Neural cell (in vitro differentiated cells): ENCODE data around the gene SNRPA1. TPM values are rescaled to one million over a fixed set of nuclear protein-coding genes. Genes with fewer than 3 reads are reported as not detected.

ENCODE experiments used
- H2AFZ ChIP-seq: fragments of 200-600, 300-800 bp; sonication (generic), shearing (Covaris generic); 2 replicates; pipeline ENCODE4 v1.6.0; 2014; ENCODE audit warnings: low read depth, mild to moderate bottlenecking, antibody characterized with exemption, low read length, moderate library complexity
- H3F3A ChIP-seq: fragments of 200-600 bp; shearing (Covaris generic); 2 replicates; pipeline ENCODE4 v1.6.1; 2016; ENCODE audit warnings: mild to moderate bottlenecking, moderate library complexity, mixed read lengths, antibody characterized with exemption, low read length; ENCODE audit not compliant: insufficient read depth, poor library complexity, severe bottlenecking
- H3K27ac ChIP-seq: fragments of 200-600, 300-800 bp; sonication (generic), shearing (Covaris generic); 2 replicates; pipeline ENCODE4 v1.5.1; 2014; ENCODE audit warnings: mild to moderate bottlenecking, low read length, moderate library complexity
- H3K27me3 ChIP-seq: fragments of 300-800, 200-600 bp; sonication (generic), shearing (Covaris generic); 2 replicates; pipeline ENCODE4 v1.6.0; 2014; ENCODE audit warnings: mild to moderate bottlenecking, low read depth, low read length, moderate library complexity; ENCODE audit not compliant: insufficient read depth
- H3K36me3 ChIP-seq: fragments of 300-800, 200-600 bp; sonication (generic), shearing (Covaris generic); 2 replicates; pipeline ENCODE4 v1.5.1; 2014; ENCODE audit warnings: mild to moderate bottlenecking, antibody characterized with exemption, low read length, moderate library complexity; ENCODE audit not compliant: insufficient read depth
- H3K4me2 ChIP-seq: fragments of 300-800, 200-600 bp; sonication (generic), shearing (Covaris generic); 2 replicates; pipeline ENCODE4 v1.6.0; 2014; ENCODE audit warnings: mild to moderate bottlenecking, low read length
- H3K4me3 ChIP-seq: fragments of 300-800, 200-600 bp; sonication (generic), shearing (Covaris generic); 2 replicates; pipeline ENCODE4 v1.5.1; 2014; ENCODE audit warnings: mild to moderate bottlenecking, low read length, moderate library complexity
- H3K79me2 ChIP-seq: fragments of 200-600 bp; shearing (Covaris generic); replicated peaks from 2 replicates; pipeline ENCODE4 v1.6.0; 2014; ENCODE audit warnings: mild to moderate bottlenecking, low read length, moderate library complexity; ENCODE audit not compliant: insufficient read depth
- H3K9ac ChIP-seq: fragments of 300-800, 200-600 bp; sonication (generic), shearing (Covaris generic); 2 replicates; pipeline ENCODE4 v1.6.1; 2016; ENCODE audit warnings: mild to moderate bottlenecking, low read length, mixed read lengths
- H3K9me2 ChIP-seq: fragments of 200-600 bp; shearing (Covaris generic); 2 replicates; pipeline ENCODE4 v1.6.1; 2016; ENCODE audit warnings: mild to moderate bottlenecking, low read length, mixed read lengths; ENCODE audit not compliant: insufficient read depth
- H3K9me3 ChIP-seq: fragments of 200-600, 300-800 bp; sonication (generic), shearing (Covaris generic); 2 replicates; pipeline ENCODE4 v1.6.1; 2016; ENCODE audit warnings: mild to moderate bottlenecking, mixed run types, low read length, moderate library complexity, mixed read lengths
- H4K20me1 ChIP-seq: fragments of 200-600 bp; shearing (Covaris generic); 2 replicates; pipeline ENCODE4 v1.6.1; 2016; ENCODE audit warnings: mild to moderate bottlenecking, mixed run types; ENCODE audit not compliant: insufficient read depth
- EP300 ChIP-seq: fragments of 450-650 bp; conservative IDR thresholded peaks from 2 replicates; pipeline ENCODE4 v1.6.1; 2014; ENCODE audit warnings: antibody characterized with exemption, mild to moderate bottlenecking, moderate library complexity; ENCODE audit not compliant: poor library complexity, severe bottlenecking
- EZH2 ChIP-seq: fragments of 200-600, 300-800 bp; shearing (Covaris generic), sonication (generic); IDR thresholded peaks from 2 replicates; pipeline ENCODE4 v1.6.1; 2014; ENCODE audit warnings: antibody characterized with exemption, low read length, borderline replicate concordance, mild to moderate bottlenecking; ENCODE audit not compliant: insufficient read depth, poor library complexity, severe bottlenecking
- MXI1 ChIP-seq: fragments of 450-650 bp; conservative IDR thresholded peaks from 2 replicates; pipeline ENCODE4 v1.6.1; 2014; ENCODE audit warnings: antibody characterized with exemption, mild to moderate bottlenecking; ENCODE audit not compliant: poor library complexity, severe bottlenecking
- POLR2AphosphoS5 ChIP-seq: IDR thresholded peaks from 2 replicates; pipeline ENCODE4 v1.6.1; 2012
- RAD21 ChIP-seq: fragments of 450-650 bp; conservative IDR thresholded peaks from 2 replicates; pipeline ENCODE4 v1.6.1; 2014; ENCODE audit warnings: antibody characterized with exemption, mild to moderate bottlenecking, moderate library complexity
- SMC3 ChIP-seq: fragments of 450-650 bp; conservative IDR thresholded peaks from 2 replicates; pipeline ENCODE4 v1.6.1; 2014; ENCODE audit warnings: antibody characterized with exemption, mild to moderate bottlenecking, moderate library complexity; ENCODE audit not compliant: poor library complexity
- TAF1 ChIP-seq: IDR thresholded peaks from 2 replicates; pipeline ENCODE4 v1.6.1; 2012; ENCODE audit warnings: low read depth
- polyA plus RNA-seq: library from polyadenylated mRNA; depleted of rRNA; stranded (reverse); fragments of >200 nt; gene quantifications from 2 replicates; pipeline ENCODE4 v1.2.3, GENCODE V29; 2014
- TF ChIP-seq, protein P1 (sequence below): IDR thresholded peaks from 2 replicates; pipeline ENCODE4 v1.6.1; 2012; ENCODE audit warnings: borderline replicate concordance
- TF ChIP-seq, protein P2 (sequence below): fragments of 450-650 bp; IDR thresholded peaks from 2 replicates; pipeline ENCODE4 v1.5.1; 2014; ENCODE audit warnings: antibody characterized with exemption, mild to moderate bottlenecking, moderate library complexity; ENCODE audit not compliant: poor library complexity, severe bottlenecking

SNRPA1 gene
- polyA plus RNA-seq, 1 donor from 2014 or later = 53.6 TPM

DNA sequence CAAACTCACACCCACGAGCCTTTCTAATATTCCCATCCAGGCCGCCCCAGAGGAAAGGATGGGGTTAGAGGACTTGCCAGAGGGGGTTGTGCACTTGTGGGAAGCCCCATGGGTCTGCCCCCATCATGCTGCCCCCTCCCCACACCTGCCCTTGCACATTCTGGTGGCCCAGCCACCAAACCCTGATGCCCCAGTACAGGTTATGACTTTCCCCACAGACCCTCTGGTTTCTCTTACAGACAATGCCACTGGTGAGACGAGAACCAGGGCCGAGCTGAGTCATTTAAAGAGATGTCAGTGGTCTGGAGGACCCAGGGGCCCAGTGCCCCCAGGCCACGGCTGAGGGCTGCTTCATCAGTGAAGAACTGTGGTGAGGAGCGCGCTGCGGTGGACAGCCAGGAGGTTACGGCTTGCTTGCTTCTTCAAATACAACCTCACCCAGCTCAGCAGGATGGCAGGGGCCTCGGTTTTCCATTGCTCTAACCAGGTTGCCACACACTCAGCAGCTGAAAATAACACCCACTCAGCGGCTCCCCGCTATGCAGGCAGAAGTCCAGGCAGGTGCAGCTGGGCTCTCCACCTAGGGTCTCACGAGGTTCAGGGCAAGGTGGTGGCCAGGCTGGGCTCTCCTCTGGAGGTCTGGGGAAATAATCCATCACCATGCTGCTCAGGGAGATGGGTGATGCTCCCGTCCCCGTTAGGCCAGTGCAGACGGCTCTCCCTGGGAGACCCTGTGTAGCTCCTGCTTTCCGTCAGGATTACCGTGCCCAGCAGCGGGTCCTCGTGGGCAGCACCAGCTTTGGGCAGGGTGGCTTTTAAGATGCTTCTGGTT is 13.8 kb upstream of the SNRPA1 start:
- no peak overlapping the region for H2AFZ ChIP-seq
- H3K4me3 ChIP-seq = no peak overlapping the region
- H3K79me2 ChIP-seq = no peaks in the 10 kb centered on the region
- no peak overlapping the region for H3K27ac ChIP-seq
- H3K9me3 ChIP-seq = no peaks in the 10 kb centered on the region
- no peak overlapping the region for H3K9ac ChIP-seq
- H3K4me2 ChIP-seq = no peak overlapping the region
- no peaks in the 10 kb centered on the region for H3K36me3 ChIP-seq
- no peaks in the 10 kb centered on the region for H3F3A ChIP-seq
- TF ChIP-seq SMC3 = no peak
- TF ChIP-seq, protein P1, sequence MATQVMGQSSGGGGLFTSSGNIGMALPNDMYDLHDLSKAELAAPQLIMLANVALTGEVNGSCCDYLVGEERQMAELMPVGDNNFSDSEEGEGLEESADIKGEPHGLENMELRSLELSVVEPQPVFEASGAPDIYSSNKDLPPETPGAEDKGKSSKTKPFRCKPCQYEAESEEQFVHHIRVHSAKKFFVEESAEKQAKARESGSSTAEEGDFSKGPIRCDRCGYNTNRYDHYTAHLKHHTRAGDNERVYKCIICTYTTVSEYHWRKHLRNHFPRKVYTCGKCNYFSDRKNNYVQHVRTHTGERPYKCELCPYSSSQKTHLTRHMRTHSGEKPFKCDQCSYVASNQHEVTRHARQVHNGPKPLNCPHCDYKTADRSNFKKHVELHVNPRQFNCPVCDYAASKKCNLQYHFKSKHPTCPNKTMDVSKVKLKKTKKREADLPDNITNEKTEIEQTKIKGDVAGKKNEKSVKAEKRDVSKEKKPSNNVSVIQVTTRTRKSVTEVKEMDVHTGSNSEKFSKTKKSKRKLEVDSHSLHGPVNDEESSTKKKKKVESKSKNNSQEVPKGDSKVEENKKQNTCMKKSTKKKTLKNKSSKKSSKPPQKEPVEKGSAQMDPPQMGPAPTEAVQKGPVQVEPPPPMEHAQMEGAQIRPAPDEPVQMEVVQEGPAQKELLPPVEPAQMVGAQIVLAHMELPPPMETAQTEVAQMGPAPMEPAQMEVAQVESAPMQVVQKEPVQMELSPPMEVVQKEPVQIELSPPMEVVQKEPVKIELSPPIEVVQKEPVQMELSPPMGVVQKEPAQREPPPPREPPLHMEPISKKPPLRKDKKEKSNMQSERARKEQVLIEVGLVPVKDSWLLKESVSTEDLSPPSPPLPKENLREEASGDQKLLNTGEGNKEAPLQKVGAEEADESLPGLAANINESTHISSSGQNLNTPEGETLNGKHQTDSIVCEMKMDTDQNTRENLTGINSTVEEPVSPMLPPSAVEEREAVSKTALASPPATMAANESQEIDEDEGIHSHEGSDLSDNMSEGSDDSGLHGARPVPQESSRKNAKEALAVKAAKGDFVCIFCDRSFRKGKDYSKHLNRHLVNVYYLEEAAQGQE = no peak
- TF ChIP-seq TAF1 = no peak
- no peak for TF ChIP-seq EP300
- TF ChIP-seq RAD21 = no peak
- no peak for TF ChIP-seq POLR2AphosphoS5
- TF ChIP-seq MXI1 = no peak
- TF ChIP-seq, protein P2, sequence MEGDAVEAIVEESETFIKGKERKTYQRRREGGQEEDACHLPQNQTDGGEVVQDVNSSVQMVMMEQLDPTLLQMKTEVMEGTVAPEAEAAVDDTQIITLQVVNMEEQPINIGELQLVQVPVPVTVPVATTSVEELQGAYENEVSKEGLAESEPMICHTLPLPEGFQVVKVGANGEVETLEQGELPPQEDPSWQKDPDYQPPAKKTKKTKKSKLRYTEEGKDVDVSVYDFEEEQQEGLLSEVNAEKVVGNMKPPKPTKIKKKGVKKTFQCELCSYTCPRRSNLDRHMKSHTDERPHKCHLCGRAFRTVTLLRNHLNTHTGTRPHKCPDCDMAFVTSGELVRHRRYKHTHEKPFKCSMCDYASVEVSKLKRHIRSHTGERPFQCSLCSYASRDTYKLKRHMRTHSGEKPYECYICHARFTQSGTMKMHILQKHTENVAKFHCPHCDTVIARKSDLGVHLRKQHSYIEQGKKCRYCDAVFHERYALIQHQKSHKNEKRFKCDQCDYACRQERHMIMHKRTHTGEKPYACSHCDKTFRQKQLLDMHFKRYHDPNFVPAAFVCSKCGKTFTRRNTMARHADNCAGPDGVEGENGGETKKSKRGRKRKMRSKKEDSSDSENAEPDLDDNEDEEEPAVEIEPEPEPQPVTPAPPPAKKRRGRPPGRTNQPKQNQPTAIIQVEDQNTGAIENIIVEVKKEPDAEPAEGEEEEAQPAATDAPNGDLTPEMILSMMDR = no peak
- TF ChIP-seq EZH2 = no peak
- no peaks in the 10 kb centered on the region for H3K9me2 ChIP-seq
- H4K20me1 ChIP-seq = no peaks in the 10 kb centered on the region
- no peaks in the 10 kb centered on the region for H3K27me3 ChIP-seq

DNA sequence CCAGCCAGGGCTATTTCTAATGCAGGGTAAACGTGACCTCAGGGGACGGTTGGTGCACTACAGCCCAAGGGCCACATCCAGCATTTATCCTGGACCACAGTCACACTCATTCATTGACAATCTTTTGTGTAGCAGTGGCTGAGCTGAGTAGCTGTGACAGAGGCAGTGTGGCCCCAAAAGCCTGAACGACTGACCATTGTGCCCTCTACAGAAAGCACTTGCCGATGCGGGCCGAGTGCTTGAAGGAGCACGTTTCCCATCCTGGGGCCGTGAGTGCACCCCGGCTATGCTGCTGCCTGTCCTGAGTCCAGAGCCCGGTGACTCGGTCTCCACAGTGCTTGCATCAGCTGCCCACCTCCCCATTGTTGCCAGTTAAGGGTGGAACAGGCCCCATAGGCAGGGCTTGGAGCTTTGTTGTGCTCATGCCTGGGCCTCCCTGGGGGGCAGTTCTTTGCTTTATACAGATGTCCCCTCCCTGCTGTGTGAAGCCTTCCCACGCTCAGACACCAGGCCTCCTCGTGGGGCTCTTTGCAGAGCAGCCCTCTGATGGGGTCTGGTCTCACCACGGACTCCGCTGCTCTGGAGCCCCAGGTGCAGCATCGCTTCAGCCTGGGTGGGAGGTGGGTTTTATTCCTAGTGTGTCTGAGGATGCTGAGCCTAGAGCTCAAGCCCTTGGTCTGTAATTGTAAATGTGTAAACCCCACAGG is 13.0 kb upstream of the SNRPA1 start:
- TF ChIP-seq RAD21 = no peak
- Histone ChIP-seq H3K9ac (no peak overlapping the region), H3K36me3 (no peaks in the 10 kb centered on the region), H3K4me2 (no peak overlapping the region), H3K27me3 (no peaks in the 10 kb centered on the region), H3K79me2 (no peaks in the 10 kb centered on the region), H3K9me3 (no peaks in the 10 kb centered on the region), H3F3A (no peaks in the 10 kb centered on the region), H3K9me2 (no peaks in the 10 kb centered on the region), H3K4me3 (no peak overlapping the region), H3K27ac (no peak overlapping the region), H2AFZ (no peak overlapping the region), H4K20me1 (no peaks in the 10 kb centered on the region)
